B cell (primary cell): ENCODE measurements around the gene CCL4L2. TPM values are rescaled to one million over a fixed set of nuclear protein-coding genes. Genes with fewer than 3 reads are reported as not detected.
A peak's percentile ranks its signal among the peaks of the same experiment; 100 is the strongest.
"Not testable (repeated sequence)": the region's sequence is repeated elsewhere in the genome, so short reads cannot be mapped to it uniquely, and the experiment has no call there.

Source experiments
- ATAC-seq: fragments of 200-7000 bp; cut with Tn5 transposase; one replicate; pipeline ENCODE4 v1.10.0; 2021; ENCODE audit warnings: low read depth, mild to moderate bottlenecking, moderate number of reproducible peaks, moderate library complexity
- CTCF ChIA-PET: fragments of 350-600 bp; sonication (Branson Sonifier 250); formaldehyde crosslinking; loops from one replicate; lab custom pipeline; 2021; ENCODE audit warnings: antibody characterized with exemption, inconsistent platforms; lab: Charles Lee
- POLR2A ChIA-PET: fragments of 350-600 bp; sonication (Branson Sonifier 250); formaldehyde crosslinking; loops from one replicate; lab custom pipeline; 2021; ENCODE audit warnings: antibody characterized with exemption; lab: Charles Lee
- DNase-seq: peaks from one replicate; pipeline ENCODE4 v3.0.0; 2013
- H2AFZ ChIP-seq: 2 replicates; pipeline ENCODE4 v1.6.1; 2012; ENCODE audit warnings: mild to moderate bottlenecking, low read depth, low read length; ENCODE audit not compliant: insufficient read depth, poor library complexity, severe bottlenecking
- H3K27ac ChIP-seq, 2 donors: 1 replicate in 1 of 2; 2 replicates in 1 of 2; pipeline ENCODE4 v1.5.1; 2012 to 2013; ENCODE audit warnings: low read length in 2 of 2, mild to moderate bottlenecking in 2 of 2, moderate library complexity in 1 of 2
- H3K27me3 ChIP-seq, 4 experiments: fragments of 200-600 bp in 1 of 4; sonication (generic) in 1 of 4; replicated peaks in 1 of 4; 1 replicate in 2 of 4; 2 replicates in 2 of 4; pipeline versions ENCODE4 v1.6.1 to v1.7.0; 2013 to 2016; ENCODE audit warnings: low read length in 3 of 4, mild to moderate bottlenecking in 2 of 4, mixed read lengths in 1 of 4, moderate library complexity in 1 of 4; ENCODE audit not compliant: insufficient read depth in 4 of 4, control insufficient read depth in 3 of 4; ENCODE audit errors: control extremely low read depth in 1 of 4
- H3K36me3 ChIP-seq, 2 experiments: replicated peaks in 1 of 2; 1 replicate in 1 of 2; 2 replicates in 1 of 2; pipeline versions ENCODE4 v1.6.1 to v1.7.1; 2013; ENCODE audit warnings: low read length in 1 of 2; ENCODE audit not compliant: insufficient read depth in 2 of 2, control insufficient read depth in 1 of 2; ENCODE audit errors: control extremely low read depth in 1 of 2, extremely low read depth in 1 of 2
- H3K4me1 ChIP-seq, 2 donors: fragments of 200-600 bp in 1 of 2; sonication (generic) in 1 of 2; 1 replicate in 1 of 2; 2 replicates in 1 of 2; pipeline versions ENCODE4 v1.5.1 to v1.6.1; 2013 to 2017; ENCODE audit warnings: low read length in 2 of 2; ENCODE audit not compliant: control insufficient read depth in 2 of 2, insufficient read depth in 2 of 2
- H3K4me2 ChIP-seq: replicated peaks from 2 replicates; pipeline ENCODE3; 2012; ENCODE audit warnings: mild to moderate bottlenecking, low read depth, low read length; ENCODE audit not compliant: poor library complexity, severe bottlenecking
- H3K4me3 ChIP-seq, 5 experiments: fragments of 200-600 bp in 1 of 5; sonication (generic) in 1 of 5; 1 replicate in 3 of 5; 2 replicates in 2 of 5; pipeline versions ENCODE4 v1.5.1 to v1.7.0; 2011 to 2016; ENCODE audit warnings: low read length in 4 of 5, mild to moderate bottlenecking in 4 of 5, low read depth in 2 of 5, control low read depth in 1 of 5, moderate library complexity in 1 of 5; ENCODE audit not compliant: insufficient read depth in 1 of 5; ENCODE audit errors: control extremely low read depth in 1 of 5, extremely low read depth in 1 of 5
- H3K79me2 ChIP-seq: fragments of 200-600 bp; sonication (generic); one replicate; pipeline ENCODE4 v1.6.0; 2016; ENCODE audit warnings: low read length; ENCODE audit not compliant: control insufficient read depth, insufficient read depth
- H3K9ac ChIP-seq: fragments of 200-600 bp; sonication (generic); 2 replicates; pipeline ENCODE4 v1.6.1; 2017; ENCODE audit warnings: mild to moderate bottlenecking, low read length, moderate library complexity
- H3K9me3 ChIP-seq, 3 donors: one replicate each; pipeline versions ENCODE4 v1.6.1 to v1.7.1; 2013; ENCODE audit warnings: low read length in 2 of 3; ENCODE audit not compliant: control insufficient read depth in 2 of 3, insufficient read depth in 1 of 3; ENCODE audit errors: control extremely low read depth in 1 of 3
- H4K20me1 ChIP-seq: 2 replicates; pipeline ENCODE4 v1.6.0; 2012; ENCODE audit warnings: mild to moderate bottlenecking, low read length; ENCODE audit not compliant: insufficient read depth, control insufficient read depth, poor library complexity, severe bottlenecking
- H3K27ac Mint-ChIP-seq: one replicate; pipeline ENCODE4 v1.8.0; 2021; ENCODE audit warnings: mixed read lengths
- H3K27me3 Mint-ChIP-seq: one replicate; pipeline ENCODE4 v1.8.0; 2021; ENCODE audit warnings: mixed read lengths
- H3K4me1 Mint-ChIP-seq: one replicate; pipeline ENCODE4 v1.8.0; 2021; ENCODE audit warnings: mixed read lengths
- H3K4me3 Mint-ChIP-seq: one replicate; pipeline ENCODE4 v1.8.0; 2021; ENCODE audit warnings: mixed read lengths
- H3K9me3 Mint-ChIP-seq: one replicate; pipeline ENCODE4 v1.8.0; 2022; ENCODE audit warnings: mixed read lengths; ENCODE audit not compliant: insufficient read depth
- CTCF ChIP-seq: fragments of 200-600 bp; IDR thresholded peaks from one replicate; pipeline ENCODE4 v1.8.0; 2022; ENCODE audit warnings: antibody characterized with exemption, mild to moderate bottlenecking
- EZH2 ChIP-seq: IDR thresholded peaks from 2 replicates; pipeline ENCODE4 v1.6.1; 2012; ENCODE audit warnings: borderline replicate concordance, low read depth, mild to moderate bottlenecking, moderate library complexity, low read length; ENCODE audit not compliant: insufficient read depth, poor library complexity, severe bottlenecking
- WGBS: methylation state at CpG from one replicate; pipeline ENCODE4 v1.1.5; 2013; ENCODE audit warnings: missing lambda C conversion rate; ENCODE audit not compliant: insufficient coverage; 5-methylcytosine and 5-hydroxymethylcytosine counted together
- intact Hi-C: fragments of 100-400 bp; cut with micrococcal nuclease; formaldehyde crosslinking; loops from one replicate; pipeline ENCODE4 v1.10.0; 2022
- polyA plus RNA-seq: library from polyadenylated mRNA; depleted of rRNA; stranded (reverse); fragments of >200 nt; gene quantifications from 2 replicates; pipeline ENCODE4 v1.2.3, GENCODE V29; 2012
- total RNA-seq, 2 donors: library from RNA; stranded (reverse); fragments of 120-200 nt in 1 of 2; gene quantifications; 1 replicate in 1 of 2; 2 replicates in 1 of 2; pipeline versions ENCODE4 v1.2.3 to v1.2.4, GENCODE V29; 2013 to 2022

The CCL4L2 gene
- total and polyA plus RNA-seq, 2 donors (not counting 1 experiment from before 2014, with no cell fraction given), result 0.42 to 1.2 TPM

- Mint-ChIP-seq H3K27ac (no peak overlapping the region), H3K4me1 (peaks cover 34% of the 10 kb centered on the region), H3K4me3 (peak overlapping the region; percentile 84), H3K9me3 (no peaks in the 10 kb centered on the region), H3K27me3 (peaks cover 2% of the 10 kb centered on the region)
- intact Hi-C loops, result no loop called here
- ChIA-PET CTCF (no interaction called here), POLR2A (no interaction called here)
- no peak for DNase-seq
- Histone ChIP-seq H3K4me1 (peaks cover 55 to 57% of the 10 kb centered on the region in 2 donors), H3K4me3 (peak overlapping the region in 1 of 5 experiments; percentile 9), H3K79me2 (no peaks in the 10 kb centered on the region), H3K36me3 (no peaks in the 10 kb centered on the region), H4K20me1 (no peaks in the 10 kb centered on the region), H3K9me3 (no peaks in the 10 kb centered on the region), H2AFZ (no peak overlapping the region), H3K4me2 (peak overlapping the region; percentile 64), H3K9ac (peak overlapping the region; percentile 13), H3K27ac (no peak overlapping the region), H3K27me3 (peaks cover 0 to 31% (median 0%) of the 10 kb centered on the region in 4 experiments)
- no CpG with 5 or more reads among the region's 4 CpGs for WGBS
- TF ChIP-seq EZH2 (no peak), CTCF (no peak)
- ATAC-seq, result no peak
Observed at GRCh38 chr17:36197387-36197703, 13.5 kb upstream of the CCL4L2 start.

GRCh38 chr17:36198831-36199465 is 11.9 kb upstream of the CCL4L2 start:
- H3K27me3 ChIP-seq, result peaks cover 0 to 31% (median 0%) of the 10 kb centered on the region in 4 experiments
- Mint-ChIP-seq H3K4me3 (no peak overlapping the region), H3K4me1 (peaks cover 45% of the 10 kb centered on the region), H3K27me3 (peaks cover 6% of the 10 kb centered on the region), H3K27ac (no peak overlapping the region), H3K9me3 (no peaks in the 10 kb centered on the region)
- peak overlapping the region; percentile 27 for H3K4me2 ChIP-seq
- H3K79me2 ChIP-seq, result no peaks in the 10 kb centered on the region
- H2AFZ ChIP-seq, result no peak overlapping the region
- no peaks in the 10 kb centered on the region for H4K20me1 ChIP-seq
- intact Hi-C loops, result no loop called here
- H3K9ac ChIP-seq, result no peak overlapping the region
- no peak overlapping the region for H3K4me3 ChIP-seq
- DNase-seq, result peak; percentile 64
- ChIA-PET CTCF (no interaction called here), POLR2A (no interaction called here)
- no CpG with 5 or more reads among the region's 7 CpGs for WGBS
- peaks cover 63 to 66% of the 10 kb centered on the region in 2 donors for H3K4me1 ChIP-seq
- no peaks in the 10 kb centered on the region for H3K9me3 ChIP-seq
- ATAC-seq, result peak; percentile 39
- no peak overlapping the region for H3K27ac ChIP-seq
- TF ChIP-seq EZH2, result no peak
- TF ChIP-seq CTCF, result no peak
- H3K36me3 ChIP-seq, result no peaks in the 10 kb centered on the region

- CTCF ChIA-PET, result not testable (repeated sequence)
Observed at GRCh38 chr17:36201102-36201501, 9.8 kb upstream of the CCL4L2 start.

More at GRCh38 chr17:36201102-36201501, 9.8 kb upstream of the CCL4L2 start:
- Mint-ChIP-seq H3K4me1 (peaks cover 44% of the 10 kb centered on the region), H3K27me3 (peaks cover 11% of the 10 kb centered on the region)
- intact Hi-C loops, DNase-seq, ATAC-seq, H2AFZ ChIP-seq, H3K4me3 ChIP-seq, H3K9me3 ChIP-seq, H4K20me1 ChIP-seq, H3K27ac Mint-ChIP-seq, H3K79me2 ChIP-seq, H3K9me3 Mint-ChIP-seq, H3K27ac ChIP-seq, H3K36me3 ChIP-seq, POLR2A ChIA-PET, H3K4me3 Mint-ChIP-seq, H3K9ac ChIP-seq, H3K4me2 ChIP-seq: not testable (repeated sequence)
- H3K27me3 ChIP-seq, result peaks cover 0 to 40% (median 0%) of the 10 kb centered on the region in 4 experiments
- H3K4me1 ChIP-seq, result peaks cover 65 to 70% of the 10 kb centered on the region in 2 donors
- no CpG with 5 or more reads among the region's 4 CpGs for WGBS
